AG04449 (cell line): Measurements from ENCODE around the gene ZNF761.
A peak's percentile ranks its signal among the peaks of the same experiment; 100 is the strongest.
"Not testable (repeated sequence)": the region's sequence is repeated elsewhere in the genome, so short reads cannot be mapped to it uniquely, and the experiment has no call there.

ENCODE experiments used
- CTCF ChIA-PET: fragments of 350-600 bp; formaldehyde crosslinking; extraction: SDS; loops from one replicate; lab custom pipeline; 2021; ENCODE audit warnings: antibody characterized with exemption; lab: Yijun Ruan, JAX
- POLR2A ChIA-PET: fragments of 400-600, 350-600 bp; formaldehyde crosslinking; extraction: SDS; loops from one replicate; lab custom pipeline; 2020; ENCODE audit warnings: antibody characterized with exemption, inconsistent platforms; lab: Yijun Ruan, JAX
- DNase-seq: peaks from one replicate; pipeline ENCODE4 v3.0.0-alpha.2; 2010; ENCODE audit warnings: low read depth, low spot score
- H3K4me3 ChIP-seq: 2 replicates; pipeline ENCODE4 v1.5.1; 2011; ENCODE audit warnings: low read depth, mild to moderate bottlenecking, control low read depth, low read length
- TF ChIP-seq, protein P1 (sequence below): IDR thresholded peaks from one replicate; pipeline ENCODE4 v1.5.1; 2011; ENCODE audit warnings: mild to moderate bottlenecking, moderate library complexity, low read length, control low read depth, inconsistent platforms; ENCODE audit not compliant: insufficient read depth; ENCODE audit errors: missing control alignments

The ZNF761 gene

DNA sequence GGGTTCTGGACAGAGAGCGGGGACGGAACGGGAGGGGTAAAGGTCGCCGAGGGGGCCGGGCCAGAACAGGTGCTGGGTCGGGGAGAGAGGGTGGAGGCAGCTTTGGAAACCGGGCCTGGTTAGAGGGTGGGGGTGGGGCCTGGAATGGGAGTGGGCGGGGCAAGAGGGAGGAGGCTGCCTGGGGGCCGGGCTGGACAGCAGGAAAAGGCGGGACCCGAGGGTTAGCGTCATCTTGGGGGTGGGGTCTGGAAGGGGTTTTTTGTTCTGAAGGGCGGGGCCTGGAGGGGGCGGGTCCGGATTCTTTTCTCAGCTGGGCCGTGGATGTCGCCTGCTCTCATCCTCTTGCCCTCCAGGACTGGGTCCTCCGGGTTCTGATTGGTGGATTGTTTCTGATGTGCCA lies 31.5 kb downstream of the ZNF761 start:
- no peak for DNase-seq
- ChIA-PET CTCF (no interaction called here), POLR2A (no interaction called here)
- H3K4me3 ChIP-seq: no peak overlapping the region
- TF ChIP-seq, protein P1, sequence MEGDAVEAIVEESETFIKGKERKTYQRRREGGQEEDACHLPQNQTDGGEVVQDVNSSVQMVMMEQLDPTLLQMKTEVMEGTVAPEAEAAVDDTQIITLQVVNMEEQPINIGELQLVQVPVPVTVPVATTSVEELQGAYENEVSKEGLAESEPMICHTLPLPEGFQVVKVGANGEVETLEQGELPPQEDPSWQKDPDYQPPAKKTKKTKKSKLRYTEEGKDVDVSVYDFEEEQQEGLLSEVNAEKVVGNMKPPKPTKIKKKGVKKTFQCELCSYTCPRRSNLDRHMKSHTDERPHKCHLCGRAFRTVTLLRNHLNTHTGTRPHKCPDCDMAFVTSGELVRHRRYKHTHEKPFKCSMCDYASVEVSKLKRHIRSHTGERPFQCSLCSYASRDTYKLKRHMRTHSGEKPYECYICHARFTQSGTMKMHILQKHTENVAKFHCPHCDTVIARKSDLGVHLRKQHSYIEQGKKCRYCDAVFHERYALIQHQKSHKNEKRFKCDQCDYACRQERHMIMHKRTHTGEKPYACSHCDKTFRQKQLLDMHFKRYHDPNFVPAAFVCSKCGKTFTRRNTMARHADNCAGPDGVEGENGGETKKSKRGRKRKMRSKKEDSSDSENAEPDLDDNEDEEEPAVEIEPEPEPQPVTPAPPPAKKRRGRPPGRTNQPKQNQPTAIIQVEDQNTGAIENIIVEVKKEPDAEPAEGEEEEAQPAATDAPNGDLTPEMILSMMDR: no peak

DNA sequence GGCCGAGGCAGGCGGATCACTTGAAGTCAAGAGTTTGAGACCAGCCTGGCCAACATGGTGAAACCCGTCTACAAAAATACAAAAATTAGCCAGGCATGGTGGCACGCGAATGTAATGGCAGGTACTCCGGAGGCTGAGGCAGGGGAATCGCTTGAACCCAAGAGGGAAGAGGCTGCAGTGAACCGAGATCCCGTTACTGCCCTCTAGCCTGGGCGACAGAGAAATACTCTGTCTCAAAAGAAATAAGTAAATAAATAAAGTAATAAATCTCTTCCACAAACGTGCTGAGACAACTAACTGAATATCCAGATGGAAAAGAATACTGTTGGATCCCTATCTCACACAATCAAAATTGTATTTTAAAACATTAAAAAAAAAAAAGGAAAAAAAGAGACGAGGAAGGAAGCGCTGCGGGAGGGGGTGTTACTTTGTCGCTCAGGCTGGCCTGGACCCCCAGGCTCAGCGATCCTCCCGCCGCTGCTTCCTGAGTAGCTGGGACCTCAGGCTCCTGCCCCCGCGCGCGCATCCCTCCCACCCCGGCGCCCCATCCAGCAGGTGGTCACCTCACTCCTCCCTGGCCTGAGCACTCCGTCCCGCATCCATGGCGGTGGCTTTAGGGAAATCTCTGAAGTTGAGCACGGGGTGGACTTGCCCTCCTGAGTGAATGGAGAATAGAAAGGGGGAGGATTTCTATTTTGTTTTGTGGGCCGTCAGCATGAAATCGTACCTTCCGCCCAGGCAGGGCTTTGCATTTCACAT lies 35.1 kb downstream of the ZNF761 start:
- ChIA-PET CTCF (no interaction called here), POLR2A (no interaction called here)
- TF ChIP-seq, protein P1: no peak
- peak overlapping the region; percentile 85 for H3K4me3 ChIP-seq
- DNase-seq: no peak

DNA sequence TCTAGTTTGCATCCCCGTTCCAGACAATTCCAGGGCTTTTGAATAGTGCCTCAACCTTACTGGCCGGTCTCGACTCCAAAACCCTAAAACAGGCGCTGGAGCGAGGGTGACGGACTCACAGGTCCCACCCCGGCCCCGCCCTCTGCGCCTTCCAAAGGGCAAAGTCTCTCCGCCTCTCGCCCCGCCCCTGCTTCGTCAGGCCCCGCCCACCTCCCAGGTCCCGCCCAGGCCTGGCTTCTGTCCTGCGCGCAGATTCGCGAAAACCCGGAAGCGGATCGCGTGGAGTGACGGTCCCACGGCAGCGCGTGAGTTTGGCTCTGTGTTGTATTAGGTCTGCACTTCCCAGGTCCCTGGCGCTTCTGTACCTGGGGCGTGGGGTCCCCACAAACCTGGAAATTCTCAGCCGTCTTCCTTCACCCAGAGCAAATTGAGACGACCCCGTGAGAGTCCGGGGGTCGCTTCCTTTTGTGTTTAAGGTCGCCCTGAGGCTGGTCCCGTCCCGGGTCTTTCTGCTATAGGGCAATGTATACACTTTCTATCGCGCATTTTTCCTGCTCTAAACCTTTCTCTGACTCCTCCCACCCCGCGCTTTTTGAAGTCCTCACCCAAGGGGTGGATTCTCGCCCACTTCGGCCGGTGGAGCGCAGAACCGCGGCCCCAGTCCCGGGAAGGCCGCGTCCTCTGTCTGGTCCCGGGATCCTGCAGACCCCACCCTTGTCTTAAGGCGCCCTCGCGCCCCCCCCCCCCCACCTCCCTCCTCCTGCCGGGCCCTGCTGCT lies 35.9 kb downstream of the ZNF761 start, which contains the start of gene ZNF813:
Gene ZNF813, plus strand, starts transcription at position 249 of the 778 bp plus-strand sequence. CDS start 16,090 bp downstream, outside the sequence.
- DNase-seq: peak; percentile 10
- TF ChIP-seq, protein P1: no peak
- ChIA-PET POLR2A (no interaction called here), CTCF (no interaction called here)
- peak within 1 kb of the TSS; percentile 85 for H3K4me3 ChIP-seq

DNA sequence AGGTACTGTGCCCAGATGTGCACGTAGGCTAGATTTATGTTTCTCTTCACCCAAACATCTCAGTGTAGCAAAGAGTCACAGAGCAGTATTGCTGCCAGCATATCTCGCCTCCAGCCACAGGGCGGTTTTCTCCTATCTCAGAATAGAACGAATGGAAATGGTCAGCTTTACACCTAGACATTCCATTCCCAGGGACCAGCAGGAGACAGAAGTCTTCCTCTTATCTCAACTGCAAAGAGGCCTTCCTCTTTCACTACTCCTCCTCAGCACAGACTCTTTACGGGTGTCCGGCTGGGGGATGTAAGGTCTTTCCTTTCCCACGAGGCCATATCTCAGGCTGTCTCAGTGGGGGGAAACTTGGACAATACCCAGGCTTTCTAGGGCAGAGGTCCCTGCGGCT lies 36.8 kb downstream of the ZNF761 start:
- peak overlapping the region; percentile 85 for H3K4me3 ChIP-seq
- DNase-seq, CTCF ChIA-PET, POLR2A ChIA-PET: not testable (repeated sequence)

DNA sequence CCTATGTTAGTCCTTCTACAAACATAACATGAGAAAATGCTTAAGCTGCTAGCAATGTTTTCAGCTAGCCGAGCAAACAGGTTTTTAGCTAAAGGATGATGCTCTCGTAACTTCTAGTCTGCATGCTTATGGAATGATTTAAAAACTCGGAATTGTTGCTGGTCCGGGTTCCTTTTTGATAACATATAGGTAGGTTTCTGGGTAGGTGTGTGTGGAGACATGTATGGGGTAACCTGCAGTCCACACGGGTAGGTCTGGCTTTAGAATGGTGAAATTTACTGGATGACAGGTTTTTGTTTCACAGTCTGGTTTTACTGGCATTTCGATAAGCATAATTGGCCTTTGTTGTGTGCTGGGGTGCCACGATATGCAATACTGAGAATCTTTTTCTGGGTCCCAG lies 40.1 kb downstream of the ZNF761 start:
- POLR2A ChIA-PET: no interaction called here
- H3K4me3 ChIP-seq: no peak overlapping the region
- no peak for DNase-seq
- TF ChIP-seq, protein P1: no peak
- CTCF ChIA-PET: no interaction called here

DNA sequence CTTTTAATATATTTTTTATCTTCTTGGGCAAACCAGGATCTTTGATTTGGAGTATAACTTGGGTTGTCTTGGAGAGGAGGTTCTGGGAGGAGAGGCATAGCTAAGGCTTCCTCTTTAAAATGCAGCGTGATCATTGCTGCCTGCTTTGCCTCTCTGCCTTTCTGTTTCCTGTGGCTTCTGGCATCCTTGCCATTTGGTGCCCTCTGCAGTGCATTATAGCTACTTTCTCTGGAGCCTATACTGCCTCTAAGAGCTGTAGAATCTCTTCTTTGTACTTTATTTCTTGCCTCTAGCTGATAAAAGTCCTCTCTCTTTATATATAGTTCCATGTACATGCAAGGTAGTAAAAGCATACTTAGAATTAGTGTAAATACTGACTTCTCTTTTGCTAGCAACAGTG lies 43.0 kb downstream of the ZNF761 start:
- CTCF ChIA-PET, DNase-seq, POLR2A ChIA-PET, H3K4me3 ChIP-seq: not testable (repeated sequence)

DNA sequence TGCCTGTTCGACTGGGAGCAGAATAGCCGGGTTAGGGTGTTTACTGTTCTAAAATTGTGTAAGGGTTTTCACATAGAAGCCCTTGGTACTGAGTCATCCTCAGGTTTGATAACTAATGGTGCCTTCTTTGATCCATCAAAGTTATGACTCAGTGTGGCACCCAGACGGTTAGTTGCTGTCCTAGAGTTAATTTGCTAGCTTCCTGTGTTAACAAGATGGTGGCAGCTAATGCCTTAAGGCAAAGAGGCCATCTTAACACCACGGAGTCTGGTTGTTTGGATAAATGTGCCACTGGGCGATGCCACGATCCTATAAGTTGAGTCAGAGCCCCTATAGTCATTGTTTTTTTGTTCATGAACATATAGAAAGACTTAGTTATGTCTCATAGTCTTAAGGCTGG lies 43.7 kb downstream of the ZNF761 start:
- H3K4me3 ChIP-seq, POLR2A ChIA-PET, CTCF ChIA-PET, DNase-seq: not testable (repeated sequence)

DNA sequence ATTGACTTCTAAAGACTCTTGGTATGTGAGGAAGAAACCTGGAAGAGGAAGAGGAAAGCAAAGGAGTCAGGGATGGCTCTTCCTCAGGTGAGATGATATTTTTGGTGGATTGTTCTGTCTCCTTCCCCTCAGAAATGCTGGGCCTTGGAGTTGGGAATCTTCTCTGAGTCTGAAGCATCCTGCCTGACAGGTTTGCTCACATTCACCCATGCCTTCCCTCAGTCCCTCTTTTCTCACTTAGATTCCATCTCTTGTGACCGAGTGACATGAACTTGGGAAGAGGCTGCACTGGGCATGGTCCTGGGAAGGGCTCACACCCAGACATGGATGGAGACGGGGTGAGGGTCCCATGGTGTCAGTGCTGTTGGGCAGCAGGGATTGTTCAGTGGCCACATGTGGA lies 52.0 kb downstream of the ZNF761 start:
- CTCF ChIA-PET, DNase-seq, POLR2A ChIA-PET: not testable (repeated sequence)

More for the DNA sequence above, 52.0 kb downstream of the ZNF761 start:
- not testable (repeated sequence) for H3K4me3 ChIP-seq
